Parathyroid adenoma (tissue), 2 donors: Measurements from ENCODE around the gene THOC3.
A peak's percentile ranks its signal among the peaks of the same experiment; 100 is the strongest.
"Not testable (repeated sequence)": the region's sequence is repeated elsewhere in the genome, so short reads cannot be mapped to it uniquely, and the experiment has no call there.

Source experiments
- H2AFZ ChIP-seq: fragments of 300-600 bp; sonication (generic); one replicate; pipeline ENCODE4 v1.7.0; 2017; ENCODE audit warnings: antibody characterized with exemption, mild to moderate bottlenecking
- H3K27ac ChIP-seq: fragments of 300-600 bp; sonication (generic); one replicate; pipeline ENCODE4 v1.7.0; 2017
- H3K27me3 ChIP-seq: fragments of 300-600 bp; sonication (generic); one replicate; pipeline ENCODE4 v1.7.0; 2017; ENCODE audit warnings: low read length; ENCODE audit not compliant: control insufficient read depth, insufficient read depth
- H3K36me3 ChIP-seq: fragments of 300-600 bp; sonication (generic); one replicate; pipeline ENCODE4 v1.7.0; 2017; ENCODE audit warnings: low read length; ENCODE audit not compliant: control insufficient read depth, insufficient read depth
- H3K4me1 ChIP-seq: fragments of 300-600 bp; sonication (generic); one replicate; pipeline ENCODE4 v1.7.0; 2017; ENCODE audit warnings: control low read depth
- H3K4me2 ChIP-seq: fragments of 300-600 bp; sonication (generic); one replicate; pipeline ENCODE4 v1.7.0; 2017; ENCODE audit warnings: low read length
- H3K4me3 ChIP-seq: fragments of 300-600 bp; sonication (generic); one replicate; pipeline ENCODE4 v1.7.0; 2017; ENCODE audit warnings: low read depth, low read length
- H3K79me2 ChIP-seq: fragments of 300-600 bp; sonication (generic); one replicate; pipeline ENCODE4 v1.7.0; 2017; ENCODE audit warnings: control low read depth
- H3K9ac ChIP-seq: fragments of 300-600 bp; sonication (generic); one replicate; pipeline ENCODE4 v1.7.0; 2017; ENCODE audit warnings: mild to moderate bottlenecking
- H3K9me3 ChIP-seq: fragments of 300-600 bp; sonication (generic); one replicate; pipeline ENCODE4 v1.7.0; 2017; ENCODE audit warnings: low read length; ENCODE audit not compliant: control insufficient read depth
- donor health status: primary hyperparathyroidism.

The THOC3 gene

DNA sequence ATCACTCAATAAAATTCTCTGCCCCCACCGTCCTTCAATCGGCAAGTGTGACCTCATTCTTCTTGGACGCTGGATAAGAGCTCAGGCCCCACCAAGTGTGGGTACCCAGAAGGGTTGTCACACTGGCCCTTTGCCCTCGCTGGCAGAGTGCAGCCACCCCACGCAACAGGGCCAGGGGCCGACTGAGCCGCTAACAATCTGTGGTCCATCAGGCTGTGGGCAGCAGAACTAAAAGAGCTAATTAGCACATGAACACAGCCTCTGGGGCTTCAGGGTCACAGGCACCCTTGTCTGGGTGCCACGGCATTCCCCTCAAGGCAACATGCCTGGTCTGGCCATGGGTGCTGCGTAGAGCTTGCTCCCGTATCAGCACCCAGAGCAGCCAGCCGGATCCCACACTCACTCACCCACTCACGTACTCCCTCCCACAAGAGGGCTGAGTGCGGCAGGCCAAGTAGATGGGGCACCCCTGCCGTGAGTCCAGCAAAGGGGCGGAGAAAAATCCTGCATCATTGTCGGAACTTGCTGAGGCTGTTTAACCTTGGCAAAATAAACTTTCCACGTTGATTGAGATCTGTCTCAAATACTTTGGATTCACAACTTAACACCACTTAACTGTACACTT, 11.4 kb upstream of the THOC3 start:
- not testable (repeated sequence) for H3K27me3 ChIP-seq, H3K9ac ChIP-seq, H3K4me3 ChIP-seq, H2AFZ ChIP-seq, H3K4me2 ChIP-seq, H3K4me1 ChIP-seq, H3K36me3 ChIP-seq, H3K9me3 ChIP-seq, H3K27ac ChIP-seq, H3K79me2 ChIP-seq

DNA sequence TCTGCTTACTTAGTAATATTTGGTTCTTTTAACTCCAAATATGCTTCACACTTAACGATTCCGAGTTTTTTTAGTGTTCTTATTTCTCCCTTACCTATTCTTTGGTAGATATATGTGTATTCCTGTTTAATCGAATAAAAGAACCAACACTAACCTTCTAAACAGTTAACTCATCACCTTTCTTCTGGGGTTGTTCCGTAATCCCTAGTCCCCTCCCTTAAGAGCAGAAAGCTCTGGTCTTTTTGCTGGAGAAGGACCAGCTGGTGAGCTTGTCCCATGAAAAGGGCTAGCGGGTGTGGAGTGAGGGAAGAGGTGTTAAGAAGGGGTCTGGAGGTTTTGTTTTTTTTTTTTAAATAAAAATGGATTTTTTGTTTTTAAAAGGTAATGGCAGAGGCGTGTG, 266 bp upstream of the THOC3 start:
- peak overlapping the region; percentile 87 for H2AFZ ChIP-seq
- H3K4me3 ChIP-seq, H3K9me3 ChIP-seq, H3K27me3 ChIP-seq, H3K9ac ChIP-seq, H3K79me2 ChIP-seq, H3K27ac ChIP-seq, H3K36me3 ChIP-seq, H3K4me1 ChIP-seq, H3K4me2 ChIP-seq: not testable (repeated sequence)

DNA sequence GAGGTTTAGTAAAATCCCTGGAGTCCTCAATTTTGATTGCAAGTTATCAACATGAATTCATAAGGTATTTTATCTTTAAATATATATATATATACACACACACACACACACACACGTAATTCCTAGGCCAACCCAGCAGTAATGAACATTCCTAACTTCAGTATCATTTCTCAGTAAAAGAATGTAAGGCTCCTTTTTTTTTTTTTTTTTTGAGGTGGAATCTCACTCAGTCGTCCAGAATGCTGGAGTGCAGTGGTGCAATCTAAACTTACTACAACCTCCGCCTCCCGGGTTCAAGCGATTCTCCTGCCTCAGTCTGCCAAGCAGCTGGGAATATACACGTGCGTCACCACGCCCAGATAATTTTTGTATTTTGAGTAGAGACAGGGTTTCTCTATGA, 5.8 kb downstream of the THOC3 start:
- H3K4me3 ChIP-seq, H3K36me3 ChIP-seq, H3K9ac ChIP-seq, H2AFZ ChIP-seq, H3K4me2 ChIP-seq, H3K27me3 ChIP-seq, H3K9me3 ChIP-seq, H3K27ac ChIP-seq, H3K79me2 ChIP-seq, H3K4me1 ChIP-seq: not testable (repeated sequence)

DNA sequence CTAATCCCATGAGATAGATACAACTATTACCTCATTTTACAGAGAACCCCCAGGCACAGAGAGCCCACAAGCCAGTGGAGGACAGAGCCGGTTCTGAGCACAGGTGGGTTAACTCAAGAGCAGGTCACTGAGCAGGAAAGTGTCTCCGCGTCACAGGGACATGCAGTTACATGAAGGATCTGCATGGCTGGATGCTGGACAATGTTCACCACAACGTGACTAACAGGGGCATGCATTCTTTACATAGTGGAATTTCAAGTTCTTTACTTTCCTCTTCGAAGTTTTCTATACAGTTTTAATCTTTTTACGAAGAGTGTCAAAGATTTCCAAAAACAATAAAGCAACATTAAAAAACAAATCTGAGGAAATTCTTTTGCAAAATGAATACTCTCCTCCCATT, 7.9 kb downstream of the THOC3 start:
- not testable (repeated sequence) for H3K9ac ChIP-seq, H2AFZ ChIP-seq, H3K79me2 ChIP-seq, H3K4me1 ChIP-seq, H3K27me3 ChIP-seq, H3K9me3 ChIP-seq, H3K36me3 ChIP-seq, H3K4me3 ChIP-seq, H3K27ac ChIP-seq, H3K4me2 ChIP-seq

DNA sequence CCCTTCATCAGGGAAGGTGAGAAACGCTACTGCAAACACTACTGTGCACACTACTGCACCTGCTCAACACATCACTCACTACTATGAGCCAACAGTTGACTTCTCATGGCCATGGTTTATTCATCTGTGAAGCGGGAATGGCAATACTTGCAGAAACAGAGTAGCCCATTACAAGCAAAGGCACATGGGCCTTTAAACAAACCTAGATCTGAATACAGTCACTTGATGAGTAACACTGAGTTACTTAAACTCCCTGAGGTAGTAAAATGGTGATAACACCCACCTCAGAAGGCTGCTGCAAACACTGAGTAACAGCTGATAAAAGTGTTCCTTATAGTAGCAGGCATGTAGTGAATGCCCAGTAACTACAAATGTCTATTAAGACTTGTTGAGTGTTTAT, 9.6 kb downstream of the THOC3 start:
- H3K27ac ChIP-seq, H3K9ac ChIP-seq, H3K4me3 ChIP-seq, H3K9me3 ChIP-seq, H3K79me2 ChIP-seq, H3K27me3 ChIP-seq, H3K4me1 ChIP-seq, H3K4me2 ChIP-seq, H2AFZ ChIP-seq, H3K36me3 ChIP-seq: not testable (repeated sequence)

DNA sequence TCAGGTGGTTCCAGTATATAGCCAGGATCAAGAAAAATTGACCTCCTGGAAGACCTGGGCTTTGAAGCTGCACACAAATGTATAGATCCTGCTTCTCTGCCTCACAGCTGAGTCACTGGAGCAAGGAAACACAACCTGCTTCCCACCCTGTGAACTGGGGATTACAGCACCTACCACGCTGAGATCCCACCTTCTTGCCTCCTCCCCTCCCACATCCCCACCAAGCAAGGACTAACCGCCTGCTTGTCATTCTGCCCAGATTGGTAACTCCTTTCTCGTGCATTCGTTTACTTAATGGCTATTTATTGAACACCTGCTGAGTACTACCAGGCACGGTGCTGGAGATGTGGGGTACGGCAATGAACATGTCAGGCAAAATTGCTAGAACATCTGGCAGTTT, 14.0 kb downstream of the THOC3 start:
- H3K4me2 ChIP-seq, H2AFZ ChIP-seq, H3K27ac ChIP-seq, H3K4me3 ChIP-seq, H3K9ac ChIP-seq, H3K9me3 ChIP-seq, H3K36me3 ChIP-seq, H3K79me2 ChIP-seq, H3K4me1 ChIP-seq, H3K27me3 ChIP-seq: not testable (repeated sequence)

DNA sequence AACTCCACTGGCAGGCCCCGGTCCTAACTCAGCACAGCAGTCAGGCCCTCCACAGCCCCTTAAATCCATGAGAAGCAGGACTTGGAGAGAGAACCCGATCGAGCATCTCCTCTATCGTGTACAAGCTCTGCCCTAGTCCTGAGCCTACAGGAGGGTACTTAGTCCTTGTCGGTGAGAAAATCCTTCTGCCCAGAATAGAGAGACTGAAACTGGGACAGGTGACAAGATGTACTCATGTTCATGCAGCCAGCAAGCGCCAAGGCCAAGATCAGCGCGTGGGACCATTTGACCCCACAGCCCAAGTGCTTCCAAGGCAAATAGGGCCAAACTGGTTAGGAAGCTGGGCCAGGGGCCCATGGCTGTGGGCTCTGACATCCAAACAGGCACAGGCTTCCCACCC, 15.3 kb downstream of the THOC3 start:
- H3K4me1 ChIP-seq, H3K27me3 ChIP-seq: not testable (repeated sequence)

DNA sequence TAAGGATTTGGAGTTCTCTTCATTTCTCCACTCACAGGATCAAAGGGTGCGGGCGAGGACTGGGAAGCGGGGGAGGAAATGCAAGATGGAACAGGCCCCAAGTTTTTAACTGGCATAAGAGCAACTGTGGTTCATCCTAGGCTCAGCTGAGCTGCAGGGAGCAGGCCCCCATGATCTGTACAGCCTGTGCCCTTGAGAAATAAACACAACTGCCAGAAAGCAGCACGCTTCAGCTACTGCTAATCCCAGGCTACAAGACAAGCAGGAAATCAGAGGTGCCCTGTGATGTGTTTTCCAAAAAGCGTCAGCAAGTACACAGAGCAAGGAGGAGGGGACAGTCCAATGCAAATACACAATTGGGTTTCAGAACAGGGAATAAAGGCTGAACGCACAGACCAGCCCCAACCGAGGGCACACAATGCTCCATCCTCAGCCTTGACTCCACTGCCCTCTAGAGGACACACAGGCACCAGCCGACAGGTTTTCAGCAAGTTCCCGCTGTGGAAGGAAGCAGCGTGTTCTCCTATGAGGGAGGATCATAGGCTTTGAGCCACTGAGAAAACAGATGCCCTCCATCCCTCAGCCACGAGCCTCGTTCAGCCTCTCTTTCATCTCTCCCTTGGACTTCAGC, 16.7 kb downstream of the THOC3 start:
- not testable (repeated sequence) for H2AFZ ChIP-seq, H3K36me3 ChIP-seq, H3K27me3 ChIP-seq, H3K4me1 ChIP-seq, H3K9me3 ChIP-seq, H3K9ac ChIP-seq, H3K4me3 ChIP-seq, H3K4me2 ChIP-seq, H3K79me2 ChIP-seq, H3K27ac ChIP-seq

More for the DNA sequence above, 15.3 kb downstream of the THOC3 start:
- not testable (repeated sequence) for H3K9ac ChIP-seq, H3K4me2 ChIP-seq, H3K36me3 ChIP-seq, H3K79me2 ChIP-seq, H2AFZ ChIP-seq, H3K9me3 ChIP-seq, H3K4me3 ChIP-seq, H3K27ac ChIP-seq

DNA sequence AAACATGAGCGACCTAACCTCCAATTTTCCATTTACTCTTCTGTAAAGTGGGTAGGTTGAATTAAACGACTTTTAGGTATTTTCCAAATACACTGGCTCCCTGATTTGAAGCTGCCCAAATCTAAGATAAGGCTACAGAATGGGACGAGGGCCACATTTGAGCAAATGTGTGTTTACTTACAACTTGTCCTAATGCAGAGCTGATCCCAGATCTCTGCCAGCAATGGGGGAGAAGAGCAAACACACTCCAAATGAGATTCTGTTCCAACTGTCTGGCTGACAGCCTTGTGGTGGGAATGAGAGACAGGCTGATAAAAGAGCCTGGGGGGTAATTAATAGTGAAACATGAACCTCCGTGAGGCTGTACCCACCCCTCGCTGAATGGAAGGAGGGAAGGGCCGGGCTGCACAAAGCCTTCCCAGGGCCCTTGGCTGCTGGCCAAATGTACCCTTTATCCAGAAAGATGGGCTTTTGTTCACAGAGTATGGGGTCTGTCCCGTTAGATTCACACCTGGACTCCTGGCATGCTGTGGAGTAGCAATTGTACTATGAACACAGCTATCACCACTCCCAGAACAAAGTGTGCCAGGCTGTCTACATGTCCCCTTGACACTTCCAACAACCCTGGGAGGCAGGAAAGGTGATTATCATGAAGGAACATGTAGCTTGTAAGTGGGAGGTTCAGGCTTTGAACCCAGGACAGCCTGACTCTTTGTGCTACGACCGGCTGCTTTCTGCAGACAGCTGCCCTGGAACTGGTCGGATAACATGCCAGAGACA, 19.6 kb downstream of the THOC3 start:
- not testable (repeated sequence) for H2AFZ ChIP-seq, H3K4me3 ChIP-seq, H3K4me2 ChIP-seq, H3K27me3 ChIP-seq, H3K27ac ChIP-seq, H3K36me3 ChIP-seq, H3K4me1 ChIP-seq, H3K9me3 ChIP-seq, H3K9ac ChIP-seq, H3K79me2 ChIP-seq

DNA sequence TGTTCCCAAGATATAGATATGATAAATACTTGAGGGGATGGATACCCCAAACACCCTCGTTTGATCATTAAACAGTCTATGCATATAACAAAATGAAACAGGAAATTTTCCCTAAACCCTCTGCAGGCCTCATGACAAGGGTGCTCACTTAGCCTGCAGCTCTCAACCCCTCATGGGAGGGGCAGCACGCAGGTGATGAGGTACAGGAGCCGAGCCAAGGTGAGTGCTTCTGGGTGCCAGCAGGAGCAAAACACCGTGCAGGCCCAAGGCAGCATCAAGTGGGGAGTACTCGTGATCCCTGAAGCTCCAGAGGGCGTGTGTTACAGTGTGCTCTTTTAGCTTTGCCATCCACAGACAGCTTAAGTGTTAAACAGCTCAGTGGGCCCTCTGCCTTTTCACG, 24.9 kb downstream of the THOC3 start:
- not testable (repeated sequence) for H3K79me2 ChIP-seq, H3K4me3 ChIP-seq, H3K36me3 ChIP-seq, H2AFZ ChIP-seq, H3K4me2 ChIP-seq, H3K4me1 ChIP-seq, H3K27me3 ChIP-seq, H3K9ac ChIP-seq, H3K27ac ChIP-seq, H3K9me3 ChIP-seq

DNA sequence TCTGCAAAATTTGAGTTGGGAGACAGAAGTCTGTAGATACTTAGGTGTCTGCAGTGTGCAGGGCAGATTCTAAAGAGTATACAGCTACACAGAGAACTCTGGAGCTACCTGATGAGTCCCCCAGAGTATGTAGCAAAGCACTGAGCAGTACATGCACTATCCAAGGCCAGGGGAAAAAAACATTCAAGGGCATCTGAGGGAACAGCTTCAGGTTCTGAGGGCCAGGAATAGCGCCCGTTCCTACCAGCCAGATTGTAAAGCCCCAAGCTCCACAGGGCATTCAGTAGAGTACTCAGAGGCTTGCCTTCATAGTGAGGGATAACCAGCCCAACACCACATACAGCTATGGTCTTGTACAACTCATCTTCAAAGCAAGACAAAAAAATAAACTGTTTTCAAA, 27.5 kb downstream of the THOC3 start:
- H3K27ac ChIP-seq, H3K9ac ChIP-seq, H3K4me3 ChIP-seq, H3K27me3 ChIP-seq, H3K79me2 ChIP-seq, H3K4me1 ChIP-seq, H3K36me3 ChIP-seq, H3K4me2 ChIP-seq, H2AFZ ChIP-seq, H3K9me3 ChIP-seq: not testable (repeated sequence)
